ENCODE data around the gene ULK3.
A peak's percentile ranks its signal among the peaks of the same experiment; 100 is the strongest.
"Not testable (repeated sequence)": the region's sequence is repeated elsewhere in the genome, so short reads cannot be mapped to it uniquely, and the experiment has no call there.

The ULK3 gene, protein sequence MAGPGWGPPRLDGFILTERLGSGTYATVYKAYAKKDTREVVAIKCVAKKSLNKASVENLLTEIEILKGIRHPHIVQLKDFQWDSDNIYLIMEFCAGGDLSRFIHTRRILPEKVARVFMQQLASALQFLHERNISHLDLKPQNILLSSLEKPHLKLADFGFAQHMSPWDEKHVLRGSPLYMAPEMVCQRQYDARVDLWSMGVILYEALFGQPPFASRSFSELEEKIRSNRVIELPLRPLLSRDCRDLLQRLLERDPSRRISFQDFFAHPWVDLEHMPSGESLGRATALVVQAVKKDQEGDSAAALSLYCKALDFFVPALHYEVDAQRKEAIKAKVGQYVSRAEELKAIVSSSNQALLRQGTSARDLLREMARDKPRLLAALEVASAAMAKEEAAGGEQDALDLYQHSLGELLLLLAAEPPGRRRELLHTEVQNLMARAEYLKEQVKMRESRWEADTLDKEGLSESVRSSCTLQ

DNA sequence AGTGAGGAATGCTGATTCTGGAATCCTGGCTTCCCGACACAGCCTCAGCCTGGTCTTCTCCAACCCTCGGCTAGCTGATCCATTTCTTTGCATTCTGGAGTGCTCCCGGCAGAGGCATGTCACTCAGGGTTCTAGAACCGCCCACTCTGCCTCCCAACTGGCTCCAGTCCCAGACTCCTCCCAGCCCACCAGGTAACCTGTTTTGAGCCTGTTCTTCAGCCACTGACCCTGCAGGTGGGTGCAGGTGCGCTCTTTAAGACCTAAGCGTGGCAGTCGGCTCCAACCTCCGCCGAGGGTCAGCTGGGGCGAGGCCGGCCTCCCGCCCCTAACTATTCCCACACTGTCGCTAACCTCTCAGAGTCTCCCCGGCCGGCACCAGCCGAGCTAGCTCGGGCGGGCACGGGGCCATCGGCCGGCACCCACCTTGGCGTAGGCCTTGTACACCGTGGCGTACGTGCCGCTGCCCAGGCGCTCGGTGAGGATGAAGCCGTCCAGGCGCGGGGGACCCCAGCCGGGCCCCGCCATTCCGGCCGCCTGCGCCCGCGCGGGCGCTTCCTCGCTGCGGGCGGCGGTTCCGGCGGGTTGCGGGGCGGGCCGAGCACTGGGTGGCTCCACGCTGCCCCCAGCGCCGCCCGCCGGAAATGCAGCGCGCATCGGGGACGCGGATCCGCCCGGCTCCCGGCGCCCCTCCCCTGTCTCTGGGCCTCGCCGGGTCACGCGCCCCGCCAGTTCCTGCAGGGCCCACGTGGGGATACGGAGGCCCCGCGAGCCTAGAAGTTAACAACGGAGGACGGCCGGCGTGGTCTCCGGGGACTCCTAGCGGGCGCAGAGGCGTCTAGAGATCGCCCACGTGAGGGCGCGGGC lies at the start of gene ULK3:
ULK3 (minus strand) TSS at position 576 of the 864 bp plus-strand sequence; CDS start at position 525, 51 bp downstream.
- peak; percentile 88 for DNase-seq (ENCODE audit: low read depth)

DNA sequence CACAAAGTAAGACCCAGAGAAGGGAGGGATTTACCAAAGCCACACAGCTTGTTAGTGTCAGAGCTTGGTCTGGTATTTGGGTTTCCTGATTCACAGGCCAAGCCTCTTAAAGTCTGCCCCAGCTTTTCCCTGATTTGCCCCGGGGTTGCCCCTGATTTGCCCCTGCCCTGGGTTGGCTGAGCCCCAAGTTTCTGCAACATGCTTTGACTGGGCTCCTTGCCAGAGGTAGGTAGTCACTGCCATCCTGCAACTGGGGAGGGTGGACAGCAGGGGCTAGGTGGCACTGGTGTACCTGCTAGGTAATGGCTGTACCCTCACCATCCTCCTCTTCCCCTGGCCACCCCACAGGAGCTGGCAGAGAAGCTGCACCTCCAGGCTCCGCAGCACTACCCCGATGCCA lies 49.4 kb upstream of the ULK3 start:
- DNase-seq (ENCODE audit: low read depth), result no peak

DNA sequence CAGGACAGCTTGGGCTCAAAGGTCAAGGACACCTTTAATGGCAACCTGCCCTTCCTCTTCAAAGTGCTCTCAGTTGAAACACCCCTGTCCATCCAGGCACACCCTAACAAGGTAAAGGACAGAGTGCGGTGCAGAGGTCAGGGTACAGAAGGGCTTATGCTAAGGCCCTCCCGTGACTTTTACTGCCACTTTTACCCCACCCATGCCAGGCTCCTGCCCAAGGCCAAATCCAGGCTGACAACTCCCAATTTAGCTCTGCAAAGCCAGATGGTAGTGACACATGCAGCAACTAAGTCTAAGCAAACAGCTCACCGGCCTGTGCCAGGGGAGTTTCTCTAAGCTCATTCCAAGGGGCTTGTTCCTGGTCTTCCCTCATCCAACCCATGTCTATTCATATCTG lies 48.5 kb upstream of the ULK3 start:
- DNase-seq (ENCODE audit: low read depth), result no peak

DNA sequence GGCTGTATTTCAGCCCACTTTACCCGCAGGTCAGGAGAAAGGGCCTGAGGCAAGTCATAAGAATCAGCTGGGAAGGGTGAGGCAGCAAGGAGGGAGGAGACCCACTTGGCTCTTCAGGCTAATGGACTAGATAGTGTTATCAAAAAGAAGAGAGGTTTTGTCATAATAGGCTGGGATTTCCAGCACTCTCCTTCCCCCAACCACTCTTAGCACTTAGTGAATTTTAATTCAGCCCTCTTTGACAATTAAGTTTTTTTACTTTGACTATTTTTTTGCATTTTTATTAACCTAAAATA lies 47.7 kb upstream of the ULK3 start:
- no peak for DNase-seq (ENCODE audit: low read depth)

DNA sequence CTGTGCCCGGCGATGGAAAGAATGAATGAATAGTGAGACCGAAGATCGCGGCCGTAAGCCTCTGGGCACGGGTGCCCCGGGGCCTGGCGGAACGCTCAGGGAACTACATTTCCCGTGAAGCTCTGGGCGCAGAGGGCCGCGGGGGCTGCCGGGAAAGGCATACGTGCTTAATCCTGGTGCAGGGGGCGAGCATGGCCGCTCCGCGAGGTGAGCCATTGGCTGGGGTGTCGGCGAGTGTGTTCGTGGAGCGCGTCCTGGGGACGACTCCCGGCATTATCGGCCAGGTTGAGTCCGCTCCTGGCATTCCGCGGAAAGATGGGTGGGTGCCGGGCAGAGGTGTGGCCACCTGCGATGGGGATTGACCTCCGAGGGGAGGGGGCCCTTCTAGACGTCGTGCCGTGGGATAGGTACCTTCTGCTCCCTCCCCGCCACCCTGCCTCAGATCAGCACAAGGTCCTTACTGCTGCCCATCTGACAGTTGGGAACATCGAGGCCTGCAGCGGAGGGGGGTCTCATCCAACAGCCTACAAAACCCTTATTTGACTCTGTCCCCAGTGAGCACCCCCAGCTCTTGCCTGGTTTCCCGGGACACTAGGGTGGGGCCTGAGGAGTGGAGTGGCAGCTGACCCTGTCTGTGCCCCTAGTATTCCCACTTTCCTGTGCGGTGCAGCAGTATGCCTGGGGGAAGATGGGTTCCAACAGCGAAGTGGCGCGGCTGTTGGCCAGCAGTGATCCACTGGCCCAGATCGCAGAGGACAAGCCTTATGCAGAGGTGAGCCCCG lies 47.1 kb upstream of the ULK3 start, which contains the start of gene MPI:
MPI (plus strand) TSS at position 160 of the 782 bp plus-strand sequence; CDS start at position 192, 32 bp downstream.
- no peak for DNase-seq (ENCODE audit: low read depth)

DNA sequence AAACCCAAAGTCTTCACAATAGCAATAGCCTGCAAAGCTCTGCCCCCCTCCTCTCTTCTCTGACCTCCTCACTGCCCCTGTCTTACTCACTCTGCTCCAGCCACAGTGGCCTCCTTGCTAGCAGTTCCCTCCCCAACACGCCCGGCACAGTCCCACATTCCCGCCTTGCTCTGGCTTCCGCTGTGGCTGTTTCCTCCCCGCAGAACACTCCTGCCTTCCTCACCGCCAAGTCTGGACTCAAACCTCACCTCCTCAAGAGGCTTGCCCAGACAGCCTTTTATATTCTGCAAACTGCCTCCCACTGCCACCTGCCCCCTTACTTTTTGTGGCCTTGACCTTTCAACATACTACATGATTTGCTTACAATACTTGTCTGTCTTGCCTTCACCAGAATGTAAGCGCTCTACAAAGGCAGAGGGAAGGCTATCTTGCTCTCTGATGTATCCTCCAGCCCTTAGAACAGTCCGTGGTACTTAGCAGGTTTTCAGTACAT lies 46.5 kb upstream of the ULK3 start:
- DNase-seq (ENCODE audit: low read depth), result no peak

DNA sequence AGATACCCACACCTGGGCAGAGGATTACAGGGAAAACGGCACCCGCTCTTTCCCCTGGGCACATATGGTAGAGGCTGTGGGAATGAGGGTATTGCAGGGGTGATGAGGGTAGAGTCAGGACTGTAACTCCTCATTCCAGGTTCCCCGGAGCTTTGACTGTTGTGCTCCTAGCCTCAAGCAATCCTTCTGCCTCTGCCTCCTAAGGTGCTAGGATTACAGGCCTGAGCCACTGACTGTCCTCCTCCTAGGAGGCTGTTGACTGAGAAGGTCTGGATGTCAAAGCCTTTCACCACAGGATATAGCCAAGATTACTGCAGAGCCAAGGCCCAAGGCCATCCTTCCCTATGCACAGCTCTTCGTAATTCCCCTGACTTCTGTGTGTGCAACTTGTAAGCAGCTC lies 45.8 kb upstream of the ULK3 start:
- DNase-seq (ENCODE audit: low read depth), result no peak

DNA sequence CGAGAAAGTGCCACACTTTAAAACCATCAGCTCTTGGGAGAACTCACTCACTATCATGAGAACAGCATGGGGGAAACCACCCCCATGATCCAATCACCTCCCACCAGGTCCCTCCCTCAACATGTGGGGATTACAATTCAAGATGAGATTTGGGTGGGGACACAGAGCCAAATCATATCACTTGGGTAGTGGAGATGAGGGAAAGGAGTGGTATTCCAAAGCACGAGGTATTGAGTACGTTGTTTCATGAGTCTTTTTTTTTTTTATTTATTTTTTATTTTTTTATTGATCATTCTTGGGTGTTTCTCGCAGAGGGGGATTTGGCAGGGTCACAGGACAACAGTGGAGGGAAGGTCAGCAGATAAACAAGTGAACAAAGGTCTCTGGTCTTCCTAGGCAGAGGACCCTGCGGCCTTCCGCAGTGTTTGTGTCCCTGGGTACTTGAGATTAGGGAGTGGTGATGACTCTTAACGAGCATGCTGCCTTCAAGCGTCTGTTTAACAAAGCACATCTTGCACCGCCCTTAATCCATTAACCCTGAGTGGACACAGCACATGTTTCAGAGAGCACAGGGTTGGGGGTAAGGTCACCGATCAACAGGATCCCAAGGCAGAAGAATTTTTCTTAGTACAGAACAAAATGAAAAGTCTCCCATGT lies 44.7 kb upstream of the ULK3 start:
- DNase-seq (ENCODE audit: low read depth), result not testable (repeated sequence)

DNA sequence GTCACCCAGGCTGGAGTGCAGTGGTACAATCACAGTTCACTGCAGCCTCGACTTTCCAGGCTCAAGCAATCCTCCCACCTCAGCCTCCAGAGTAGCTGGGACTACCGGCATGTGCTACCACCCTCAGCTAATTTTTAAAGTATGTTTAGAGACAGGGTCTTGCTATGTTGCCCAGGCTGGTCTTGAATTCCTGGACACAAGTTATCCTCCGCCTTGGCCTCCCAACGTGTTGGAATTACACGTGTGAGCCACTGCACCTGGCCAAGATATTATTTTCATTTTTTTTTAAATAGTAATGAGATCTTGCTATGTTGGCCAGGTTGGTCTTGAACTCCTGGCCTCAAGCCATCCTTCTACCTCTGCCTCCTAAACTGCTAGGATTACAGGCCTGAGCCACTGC lies 42.5 kb upstream of the ULK3 start:
- no peak for DNase-seq (ENCODE audit: low read depth)

DNA sequence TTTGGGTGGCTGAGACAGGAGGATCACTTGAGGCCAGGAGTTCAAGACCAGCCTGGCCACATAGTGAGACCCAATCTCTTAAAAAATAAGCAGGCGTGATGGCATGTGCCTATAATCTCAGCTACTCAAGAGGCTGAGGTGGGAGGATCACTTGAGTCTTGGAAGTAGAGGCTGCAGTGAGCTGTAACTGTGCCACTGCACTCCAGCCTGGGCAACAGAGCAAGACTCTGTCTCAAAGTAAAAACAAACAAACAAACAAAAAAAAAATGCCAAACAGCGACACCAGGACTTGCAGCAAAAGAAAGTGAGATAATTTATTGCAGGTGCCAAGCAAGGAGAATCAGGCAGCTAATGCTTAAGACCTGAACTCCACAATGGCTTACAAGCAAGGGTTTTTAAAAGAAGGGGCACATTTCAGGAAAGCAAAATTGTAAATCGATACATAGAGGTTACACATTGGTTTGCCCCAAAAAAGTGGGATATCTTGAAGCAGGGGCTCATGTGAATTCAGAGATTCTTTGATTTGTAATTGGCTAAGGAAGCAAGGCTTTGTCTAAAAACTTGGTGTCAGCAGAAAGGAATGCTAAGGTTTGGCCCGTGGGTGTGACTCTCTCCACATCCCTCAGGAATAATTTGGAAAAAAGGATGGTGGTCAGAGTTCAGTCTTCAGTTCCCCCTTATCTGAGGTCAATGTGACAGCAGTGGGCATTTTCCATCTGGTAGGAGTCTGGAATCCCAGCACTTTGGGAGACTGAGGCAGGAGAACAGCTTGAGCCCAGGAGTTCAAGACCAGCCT lies 41.7 kb upstream of the ULK3 start:
- DNase-seq (ENCODE audit: low read depth), result no peak

DNA sequence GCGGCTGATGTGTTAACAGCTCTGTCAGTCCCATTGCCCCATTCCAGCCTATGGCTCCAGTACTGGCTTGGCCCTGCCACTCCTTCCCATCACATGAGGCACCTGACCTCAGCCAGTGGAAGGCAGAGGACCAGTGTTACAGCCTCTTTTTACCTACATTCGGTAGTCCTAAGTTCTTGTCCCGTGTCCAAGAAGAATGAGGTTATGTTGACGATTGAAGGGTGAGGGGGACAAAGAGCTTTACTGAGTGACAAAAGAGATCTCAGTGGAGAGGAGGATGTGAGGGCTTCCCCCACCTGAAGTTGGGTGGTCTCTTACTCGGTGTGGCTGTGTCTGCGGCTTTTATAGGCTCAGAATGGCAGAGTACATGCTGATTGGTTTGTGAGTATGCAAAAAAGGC lies 39.6 kb upstream of the ULK3 start:
- no peak for DNase-seq (ENCODE audit: low read depth)

DNA sequence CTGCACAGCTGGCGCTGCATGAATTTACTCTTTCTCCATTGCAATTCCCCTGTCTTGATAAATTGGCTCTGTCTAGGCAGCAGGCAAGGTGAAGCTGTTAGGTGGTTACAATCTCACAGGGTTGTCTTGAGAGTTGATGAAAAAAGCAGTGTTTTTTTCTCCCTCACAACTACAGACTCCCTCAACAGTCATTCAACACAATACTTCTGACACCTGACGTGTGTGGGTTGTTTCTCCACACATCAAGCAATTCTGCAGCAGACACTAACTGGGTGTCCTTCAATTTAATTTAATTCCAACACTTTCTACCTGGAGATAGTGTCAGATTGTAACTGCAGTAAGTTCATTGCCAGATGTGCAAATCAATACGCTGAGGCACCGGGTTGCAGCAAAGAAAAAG lies 35.3 kb upstream of the ULK3 start:
- DNase-seq (ENCODE audit: low read depth), result no peak

DNA sequence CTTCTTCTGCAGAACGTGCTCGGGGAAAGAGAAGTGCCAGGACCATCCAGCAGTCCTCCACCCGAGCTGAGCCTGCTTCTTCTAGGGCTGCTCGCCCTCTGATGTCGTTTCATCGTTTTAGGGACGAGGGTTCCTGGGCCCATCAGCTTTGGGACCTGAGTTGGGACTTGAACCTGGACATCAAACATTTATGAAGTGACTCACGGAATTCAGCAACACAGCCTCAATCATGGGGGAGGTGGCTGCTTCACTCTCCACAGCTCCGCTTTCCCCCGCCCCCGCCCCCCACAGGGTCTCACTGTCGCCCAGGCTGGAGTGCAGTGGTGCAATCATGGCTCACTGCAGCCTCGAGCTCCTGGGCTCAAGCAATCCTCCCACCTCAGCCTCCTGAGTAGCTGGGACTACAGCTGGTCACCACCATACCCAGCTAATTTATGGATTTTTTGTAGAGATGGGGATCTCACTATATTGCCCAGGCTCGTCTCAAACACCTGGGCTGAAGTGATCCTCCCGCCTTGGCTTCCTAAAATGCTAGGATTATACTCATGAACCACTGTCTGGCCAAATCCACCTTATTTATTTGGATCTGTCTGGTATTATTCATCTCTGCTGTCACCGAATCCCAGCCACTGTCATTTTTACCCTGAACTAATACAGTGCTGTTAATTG lies 30.9 kb upstream of the ULK3 start:
- DNase-seq (ENCODE audit: low read depth), result no peak

DNA sequence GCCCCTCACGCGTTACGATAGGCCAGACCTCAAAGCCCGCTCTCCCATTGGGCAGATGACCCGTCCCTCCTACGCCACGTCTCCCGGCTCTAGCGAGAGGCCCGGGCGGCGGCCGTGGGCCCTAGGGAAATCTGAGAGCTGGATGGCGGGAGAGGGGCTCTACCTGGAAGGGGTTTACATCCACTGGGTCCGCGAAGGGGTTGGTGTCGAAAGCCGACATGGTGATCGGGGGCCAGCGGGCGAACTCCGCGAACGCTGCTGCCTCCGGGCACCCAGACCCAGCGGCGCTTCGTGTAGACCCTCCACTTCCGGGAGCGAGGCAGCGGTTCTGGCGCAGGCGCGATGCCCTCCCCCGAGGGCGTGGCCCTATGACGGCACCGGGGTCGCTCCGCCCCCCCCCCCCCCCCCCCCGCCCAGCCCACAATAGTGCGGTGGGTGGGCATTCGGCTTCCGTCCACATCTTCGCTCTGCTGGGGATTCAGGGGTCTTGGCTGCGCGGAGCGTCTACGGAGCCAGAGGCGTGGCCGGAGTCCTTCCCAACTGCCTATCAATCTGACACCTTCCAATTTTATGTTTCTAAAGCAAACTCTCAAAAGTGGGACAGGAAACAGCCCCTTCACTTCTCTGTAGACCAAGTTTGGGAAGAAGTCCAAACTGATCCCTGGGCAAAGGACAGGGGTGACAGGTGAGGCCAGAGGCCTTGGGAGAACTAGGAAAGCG lies 30.2 kb upstream of the ULK3 start, which contains the start of gene SCAMP2:
SCAMP2 (minus strand) TSS at position 330 of the 720 bp plus-strand sequence; CDS start at position 220, 110 bp downstream.
- DNase-seq (ENCODE audit: low read depth), result peak; percentile 95

DNA sequence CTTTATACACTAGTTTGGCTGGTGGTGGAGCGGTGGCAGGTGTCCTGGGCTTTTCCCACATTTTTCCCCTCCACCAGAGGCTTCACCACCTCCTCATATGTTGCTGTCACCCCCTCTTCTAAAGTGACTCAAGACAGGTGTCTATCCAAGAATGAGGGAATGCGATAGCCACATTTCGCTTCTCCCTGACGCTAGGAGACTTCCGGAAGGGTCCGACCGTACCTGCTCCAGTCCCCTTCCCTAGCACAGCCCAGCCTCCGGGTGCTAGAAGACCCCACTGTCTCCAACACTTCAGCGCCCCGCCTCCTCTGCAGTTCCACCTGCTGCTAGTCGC lies 29.7 kb upstream of the ULK3 start:
- no peak for DNase-seq (ENCODE audit: low read depth)

DNA sequence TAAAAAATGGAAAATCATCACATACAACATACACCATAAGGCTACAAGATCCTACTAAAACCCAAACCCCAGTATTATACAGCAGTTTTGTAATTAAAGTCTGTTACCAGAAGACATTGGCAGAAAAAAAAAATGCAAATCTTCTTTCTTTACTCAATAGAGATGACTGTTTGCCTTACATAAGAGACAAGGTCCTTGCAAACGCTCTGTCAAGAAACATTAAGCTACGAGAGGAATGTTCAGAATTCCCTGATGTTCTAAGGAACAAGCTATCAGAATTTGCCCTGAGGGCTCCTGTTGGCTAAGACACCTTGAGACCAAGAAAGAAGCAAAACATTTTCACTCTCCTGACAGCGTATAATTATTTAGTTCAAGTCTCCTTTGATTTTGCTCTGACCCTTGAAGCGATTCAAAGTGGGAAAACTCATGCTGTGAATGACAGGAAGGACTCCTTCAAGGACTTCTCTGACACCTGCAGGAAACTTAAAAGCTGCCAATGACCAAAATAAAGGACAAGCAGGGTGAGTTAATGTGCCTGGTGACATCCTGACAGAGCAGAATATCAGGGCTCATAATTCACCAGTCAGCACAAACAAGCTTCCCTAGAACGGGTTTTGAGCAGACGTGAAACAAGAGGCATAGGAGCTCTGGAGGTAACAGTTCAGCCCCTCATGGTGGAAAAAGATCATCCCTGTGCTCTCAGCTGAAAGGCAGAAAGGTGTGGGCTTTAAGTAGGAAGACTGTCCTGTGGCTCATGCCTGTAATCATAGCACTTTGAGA lies 27.7 kb upstream of the ULK3 start:
- no peak for DNase-seq (ENCODE audit: low read depth)

DNA sequence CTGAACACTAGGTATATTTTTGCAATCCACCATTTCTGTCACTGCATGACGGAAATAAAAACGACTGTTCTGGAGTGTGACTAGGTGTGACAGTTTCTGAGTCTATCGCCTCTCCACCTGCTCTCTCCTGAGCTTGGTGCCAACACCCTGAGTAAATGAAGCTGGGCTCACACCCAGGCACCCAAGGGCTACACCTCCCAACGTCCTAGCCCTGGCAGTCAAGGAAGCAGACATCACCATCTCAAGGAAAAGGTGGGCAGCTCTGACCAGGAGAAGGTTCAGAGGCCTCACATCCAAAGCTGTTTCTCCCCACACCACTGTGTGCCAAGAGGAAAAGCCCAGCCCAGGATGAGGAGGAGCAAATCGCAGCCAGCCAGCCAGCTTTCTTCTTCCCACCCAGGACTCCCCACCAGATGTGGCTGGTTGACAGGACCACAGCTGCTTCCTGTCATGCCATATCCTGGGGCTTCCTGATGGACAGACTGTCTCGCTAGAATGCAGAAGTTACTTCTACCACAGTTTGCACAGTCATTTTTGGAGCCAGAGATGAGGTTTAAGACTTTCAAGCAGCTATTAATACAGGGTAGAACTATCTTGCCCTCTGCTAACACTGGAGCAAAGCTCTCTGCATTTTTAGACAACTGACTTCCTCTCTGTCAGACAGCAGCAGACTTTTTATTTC lies 26.9 kb upstream of the ULK3 start:
- DNase-seq (ENCODE audit: low read depth), result peak; percentile 95

DNA sequence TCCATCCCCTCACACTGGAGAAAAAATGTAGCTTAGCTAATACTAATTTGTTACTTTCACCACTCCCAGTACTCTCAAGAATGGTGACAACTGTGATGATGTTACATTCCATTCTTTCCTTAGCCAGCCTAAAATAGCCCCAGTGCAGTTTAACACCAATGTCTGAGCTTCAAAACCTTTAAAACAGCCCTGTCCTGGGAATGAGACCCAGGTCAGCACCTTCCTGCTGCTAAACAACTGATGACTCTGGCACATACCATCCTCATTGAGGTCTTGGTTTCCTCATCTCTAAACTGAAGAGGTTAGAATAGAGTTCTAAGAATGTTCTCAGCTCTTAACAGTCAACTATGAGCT lies 26.4 kb upstream of the ULK3 start:
- no peak for DNase-seq (ENCODE audit: low read depth)

All from CMK (cell line).